Eye (tissue), 1 donor: ENCODE results near the gene DDX46.
A peak's percentile ranks its signal among the peaks of the same experiment; 100 is the strongest.
"Not testable (repeated sequence)": the region's sequence is repeated elsewhere in the genome, so short reads cannot be mapped to it uniquely, and the experiment has no call there.

Experiments used
- DNase-seq: peaks from one replicate; pipeline ENCODE4 v3.0.0-alpha.2; 2015

Gene DDX46

GRCh38 chr5:134758504-134759341 lies at the start of gene DDX46:
Gene DDX46 (plus strand): TSS chr5:134758779. CDS start chr5:134758939, 160 bp downstream.
- peak; percentile 98 for DNase-seq

- DNase-seq = peak; percentile 13
Observed at GRCh38 chr5:134714120-134714519, 44.5 kb upstream of the DDX46 start.

- DNase-seq = no peak
Observed at GRCh38 chr5:134714541-134714940, 44.0 kb upstream of the DDX46 start.

- DNase-seq = not testable (repeated sequence)
Observed at GRCh38 chr5:134715466-134715865, 43.1 kb upstream of the DDX46 start.

GRCh38 chr5:134724872-134725271 lies 33.7 kb upstream of the DDX46 start:
- no peak for DNase-seq

- DNase-seq = no peak
Observed at GRCh38 chr5:134732819-134733218, 25.8 kb upstream of the DDX46 start.

GRCh38 chr5:134735243-134735642 lies 23.3 kb upstream of the DDX46 start:
- no peak for DNase-seq

GRCh38 chr5:134736173-134736812 lies 22.3 kb upstream of the DDX46 start:
- no peak for DNase-seq

GRCh38 chr5:134738133-134738962 lies 20.2 kb upstream of the DDX46 start, which contains the start of gene CAMLG:
Gene CAMLG (plus strand): TSS chr5:134738548. CDS start chr5:134738621, 73 bp downstream.
- DNase-seq = peak; percentile 99

GRCh38 chr5:134738963-134739661 lies 19.5 kb upstream of the DDX46 start:
- peak; percentile 82 for DNase-seq

- DNase-seq = no peak
Observed at GRCh38 chr5:134741052-134741451, 17.5 kb upstream of the DDX46 start.

GRCh38 chr5:134742134-134742533 lies 16.4 kb upstream of the DDX46 start:
- no peak for DNase-seq

GRCh38 chr5:134749415-134749814 lies 9.2 kb upstream of the DDX46 start:
- DNase-seq = no peak

GRCh38 chr5:134758176-134758503 lies 439 bp upstream of the DDX46 start:
- no peak for DNase-seq

- not testable (repeated sequence) for DNase-seq
Observed at GRCh38 chr5:134767528-134768291, 9.1 kb downstream of the DDX46 start.

GRCh38 chr5:134769206-134769605 lies 10.6 kb downstream of the DDX46 start:
- DNase-seq = no peak

- no peak for DNase-seq
Observed at GRCh38 chr5:134772461-134773125, 14.0 kb downstream of the DDX46 start.

- DNase-seq = no peak
Observed at GRCh38 chr5:134777366-134777765, 18.8 kb downstream of the DDX46 start.

- peak; percentile 2 for DNase-seq
Observed at GRCh38 chr5:134784241-134784920, 25.8 kb downstream of the DDX46 start.

GRCh38 chr5:134784946-134785620 lies 26.5 kb downstream of the DDX46 start:
- DNase-seq = no peak
